ENCODE data around the gene BUB1. TPM values are rescaled to one million over a fixed set of nuclear protein-coding genes. Genes with fewer than 3 reads are reported as not detected.

Gene BUB1
- total RNA-seq, 2 donors from 2014 or later: 0.27 to 0.49 TPM

DNA sequence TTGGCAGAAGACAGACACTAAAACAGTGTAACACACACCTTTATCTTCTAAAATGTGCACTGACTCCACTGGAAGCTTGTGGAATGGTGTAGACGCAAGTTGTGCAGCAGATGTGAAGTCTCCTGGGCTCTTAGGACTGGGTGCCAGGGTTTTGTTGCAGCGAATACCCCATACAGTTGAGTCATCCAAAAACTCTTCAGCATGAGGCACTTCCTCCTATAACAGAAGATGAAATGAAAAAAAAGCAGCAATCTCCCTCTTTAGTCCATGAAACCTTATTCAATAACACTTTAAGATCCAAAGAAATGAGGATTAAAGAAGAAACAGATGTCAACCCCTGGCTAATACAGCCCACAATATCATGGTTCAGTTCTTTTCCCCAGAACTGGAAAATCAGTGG, 22.2 kb downstream of the BUB1 start:
- peaks cover 0 to 15% of the 10 kb centered on the region in 2 donors for H3K4me1 ChIP-seq (ENCODE audit: control insufficient read depth in 1 of 2, low read depth in 2 of 2)
- no peaks in the 10 kb centered on the region for H3K27me3 ChIP-seq (replicated peaks; ENCODE audit: insufficient read depth)
- TF ChIP-seq, protein P1, sequence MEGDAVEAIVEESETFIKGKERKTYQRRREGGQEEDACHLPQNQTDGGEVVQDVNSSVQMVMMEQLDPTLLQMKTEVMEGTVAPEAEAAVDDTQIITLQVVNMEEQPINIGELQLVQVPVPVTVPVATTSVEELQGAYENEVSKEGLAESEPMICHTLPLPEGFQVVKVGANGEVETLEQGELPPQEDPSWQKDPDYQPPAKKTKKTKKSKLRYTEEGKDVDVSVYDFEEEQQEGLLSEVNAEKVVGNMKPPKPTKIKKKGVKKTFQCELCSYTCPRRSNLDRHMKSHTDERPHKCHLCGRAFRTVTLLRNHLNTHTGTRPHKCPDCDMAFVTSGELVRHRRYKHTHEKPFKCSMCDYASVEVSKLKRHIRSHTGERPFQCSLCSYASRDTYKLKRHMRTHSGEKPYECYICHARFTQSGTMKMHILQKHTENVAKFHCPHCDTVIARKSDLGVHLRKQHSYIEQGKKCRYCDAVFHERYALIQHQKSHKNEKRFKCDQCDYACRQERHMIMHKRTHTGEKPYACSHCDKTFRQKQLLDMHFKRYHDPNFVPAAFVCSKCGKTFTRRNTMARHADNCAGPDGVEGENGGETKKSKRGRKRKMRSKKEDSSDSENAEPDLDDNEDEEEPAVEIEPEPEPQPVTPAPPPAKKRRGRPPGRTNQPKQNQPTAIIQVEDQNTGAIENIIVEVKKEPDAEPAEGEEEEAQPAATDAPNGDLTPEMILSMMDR (IDR thresholded peaks at IDR 0.05): no peak
- DNase-seq (ENCODE audit: low spot score) (no peak), ATAC-seq (ENCODE audit: insufficient number of reproducible peaks, low FRiP score, low read depth) (no peak)
- no peaks in the 10 kb centered on the region for H3K9me3 ChIP-seq
- H3K4me3 ChIP-seq: no peak overlapping the region
- H3K36me3 ChIP-seq: no peaks in the 10 kb centered on the region
- no peak overlapping the region for H3K27ac ChIP-seq

DNA sequence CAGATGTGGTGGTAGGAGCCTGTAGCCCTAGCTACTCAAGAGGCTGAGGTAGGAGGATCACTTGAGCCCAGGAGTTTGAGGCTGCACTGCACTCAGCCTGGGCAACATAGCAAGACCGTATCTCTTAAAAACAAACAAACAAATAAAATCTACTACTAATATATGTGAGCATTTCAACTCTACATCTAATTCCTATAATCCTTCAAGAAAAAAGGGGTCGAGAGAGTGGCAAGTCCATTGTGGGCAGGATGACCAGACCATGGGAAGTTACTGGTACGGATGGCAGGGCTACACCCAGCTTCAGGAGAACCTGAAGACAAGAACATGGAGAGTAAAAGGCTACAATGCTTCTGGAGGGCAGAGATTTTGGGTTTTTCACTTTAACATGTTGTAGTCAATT, 24.0 kb downstream of the BUB1 start:
- no peaks in the 10 kb centered on the region for H3K9me3 ChIP-seq
- no peak overlapping the region for H3K4me3 ChIP-seq
- DNase-seq (ENCODE audit: low spot score) (no peak), ATAC-seq (ENCODE audit: insufficient number of reproducible peaks, low FRiP score, low read depth) (no peak)
- no peak overlapping the region for H3K27ac ChIP-seq
- peaks cover 0 to 12% of the 10 kb centered on the region in 2 donors for H3K4me1 ChIP-seq (ENCODE audit: control insufficient read depth in 1 of 2, low read depth in 2 of 2)
- H3K36me3 ChIP-seq: no peaks in the 10 kb centered on the region
- TF ChIP-seq, protein P1 (IDR thresholded peaks at IDR 0.05): no peak
- H3K27me3 ChIP-seq (replicated peaks; ENCODE audit: insufficient read depth): no peaks in the 10 kb centered on the region

DNA sequence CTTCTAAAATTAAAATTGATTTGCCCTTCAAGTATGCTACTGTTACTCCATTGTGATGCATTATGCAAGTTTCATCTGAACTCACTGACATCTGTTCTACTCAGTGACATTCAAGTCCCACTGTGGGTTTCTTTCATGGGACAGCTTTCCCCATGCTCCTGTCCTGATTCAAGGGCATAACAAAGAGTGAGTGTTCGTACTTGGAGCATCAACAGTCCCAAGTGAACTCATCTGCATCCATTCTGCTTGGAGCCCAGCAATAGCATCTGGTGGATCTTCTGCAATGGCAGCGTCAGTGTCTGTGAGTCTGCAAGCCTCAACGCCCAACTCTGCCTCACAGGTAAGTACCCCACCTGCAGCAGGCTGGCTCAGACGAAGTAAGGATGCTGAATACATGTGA, 27.5 kb downstream of the BUB1 start:
- TF ChIP-seq, protein P1 (IDR thresholded peaks at IDR 0.05): no peak
- Histone ChIP-seq H3K4me1 (ENCODE audit: control insufficient read depth in 1 of 2, low read depth in 2 of 2) (no peaks in the 10 kb centered on the region), H3K4me3 (no peak overlapping the region), H3K36me3 (no peaks in the 10 kb centered on the region), H3K9me3 (no peaks in the 10 kb centered on the region), H3K27me3 (replicated peaks; ENCODE audit: insufficient read depth) (no peaks in the 10 kb centered on the region), H3K27ac (no peak overlapping the region)
- no peak for ATAC-seq (ENCODE audit: insufficient number of reproducible peaks, low FRiP score, low read depth)
- no peak for DNase-seq (ENCODE audit: low spot score)

DNA sequence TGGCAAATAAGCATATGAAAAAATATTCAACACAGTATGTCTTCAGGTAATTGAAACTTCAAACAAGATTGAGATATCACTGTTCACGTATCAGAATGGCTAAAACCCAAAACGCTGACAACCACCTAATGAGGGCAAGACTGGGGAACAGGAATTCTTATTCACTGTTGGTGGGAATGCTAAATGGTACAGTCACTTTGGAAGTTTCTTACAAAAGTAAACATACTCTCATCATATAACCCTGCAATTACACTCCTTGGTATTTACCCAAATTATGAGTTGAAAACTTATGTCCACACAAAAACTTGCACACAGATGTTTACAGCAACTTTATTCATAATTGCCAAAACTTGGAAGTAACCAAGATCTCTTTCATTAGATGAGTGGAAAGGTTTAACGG, 30.1 kb downstream of the BUB1 start:
- Histone ChIP-seq H3K27ac (no peak overlapping the region), H3K4me1 (ENCODE audit: control insufficient read depth in 1 of 2, low read depth in 2 of 2) (no peaks in the 10 kb centered on the region), H3K36me3 (no peaks in the 10 kb centered on the region), H3K9me3 (no peaks in the 10 kb centered on the region), H3K4me3 (no peak overlapping the region), H3K27me3 (replicated peaks; ENCODE audit: insufficient read depth) (no peaks in the 10 kb centered on the region)
- no peak for ATAC-seq (ENCODE audit: insufficient number of reproducible peaks, low FRiP score, low read depth)
- TF ChIP-seq, protein P1 (IDR thresholded peaks at IDR 0.05): no peak
- no peak for DNase-seq (ENCODE audit: low spot score)

DNA sequence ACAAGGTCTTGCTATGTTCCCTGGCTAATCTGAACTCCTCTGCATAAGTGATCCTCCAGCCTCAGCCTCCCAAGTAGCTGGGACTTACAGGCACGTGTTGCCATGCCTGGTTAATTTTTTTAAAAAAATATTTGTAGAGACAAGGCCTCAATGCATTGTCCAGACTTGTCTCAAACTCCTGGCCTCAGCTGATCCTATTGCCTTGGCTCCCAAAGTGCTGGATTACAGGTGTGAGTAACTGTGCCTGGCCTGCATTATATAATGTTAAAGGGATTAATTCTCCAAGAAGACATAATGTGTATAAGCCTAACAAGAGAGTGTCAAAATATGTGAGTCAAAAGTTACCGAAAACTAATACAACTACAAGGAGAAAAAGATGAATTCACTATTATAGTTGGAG, 32.2 kb downstream of the BUB1 start:
- Histone ChIP-seq H3K27me3 (replicated peaks; ENCODE audit: insufficient read depth) (no peaks in the 10 kb centered on the region), H3K36me3 (no peaks in the 10 kb centered on the region), H3K9me3 (no peaks in the 10 kb centered on the region), H3K4me3 (no peak overlapping the region), H3K4me1 (ENCODE audit: control insufficient read depth in 1 of 2, low read depth in 2 of 2) (no peaks in the 10 kb centered on the region), H3K27ac (no peak overlapping the region)
- DNase-seq (ENCODE audit: low spot score) (no peak), ATAC-seq (ENCODE audit: insufficient number of reproducible peaks, low FRiP score, low read depth) (no peak)
- TF ChIP-seq, protein P1 (IDR thresholded peaks at IDR 0.05): no peak
